DMS153 treated with DMSO at 0.1 percent for 48 hours (cell line): ENCODE results near the gene ZNF726.
"Not testable (repeated sequence)": the region's sequence is repeated elsewhere in the genome, so short reads cannot be mapped to it uniquely, and the experiment has no call there.

Experiments used
- DNase-seq: peaks from one replicate; lab custom pipeline; 2025; ENCODE audit not compliant: unreplicated experiment; lab: John Stamatoyannopoulos, UW

ZNF726 gene

GRCh38 chr19:23914402-23915286 lies at the start of gene ZNF726:
Gene ZNF726 (plus strand): TSS chr19:23914886. CDS start chr19:23914995, 109 bp downstream.
- DNase-seq: peak; percentile 63

GRCh38 chr19:23867895-23868294 lies 46.8 kb upstream of the ZNF726 start:
- no peak for DNase-seq

- no peak for DNase-seq
Measured at GRCh38 chr19:23868630-23869029, 46.1 kb upstream of the ZNF726 start.

- DNase-seq: no peak
Measured at GRCh38 chr19:23872282-23872919, 42.3 kb upstream of the ZNF726 start.

GRCh38 chr19:23876261-23876660 lies 38.4 kb upstream of the ZNF726 start:
- no peak for DNase-seq

- DNase-seq: not testable (repeated sequence)
Measured at GRCh38 chr19:23876756-23877155, 37.9 kb upstream of the ZNF726 start.

- DNase-seq: no peak
Measured at GRCh38 chr19:23882493-23882892, 32.2 kb upstream of the ZNF726 start.

GRCh38 chr19:23884363-23884762 lies 30.3 kb upstream of the ZNF726 start:
- no peak for DNase-seq

GRCh38 chr19:23887642-23888041 lies 27.0 kb upstream of the ZNF726 start:
- no peak for DNase-seq

GRCh38 chr19:23896096-23896495 lies 18.6 kb upstream of the ZNF726 start:
- DNase-seq: not testable (repeated sequence)

GRCh38 chr19:23896912-23897311 lies 17.8 kb upstream of the ZNF726 start:
- DNase-seq: no peak

GRCh38 chr19:23901360-23901759 lies 13.3 kb upstream of the ZNF726 start:
- no peak for DNase-seq

- no peak for DNase-seq
Measured at GRCh38 chr19:23904406-23904805, 10.3 kb upstream of the ZNF726 start.

GRCh38 chr19:23905771-23906170 lies 8.9 kb upstream of the ZNF726 start:
- no peak for DNase-seq

- no peak for DNase-seq
Measured at GRCh38 chr19:23906835-23907234, 7.9 kb upstream of the ZNF726 start.

- DNase-seq: no peak
Measured at GRCh38 chr19:23908165-23908564, 6.5 kb upstream of the ZNF726 start.

GRCh38 chr19:23909222-23909621 lies 5.5 kb upstream of the ZNF726 start:
- no peak for DNase-seq

- no peak for DNase-seq
Measured at GRCh38 chr19:23913931-23914330, 755 bp upstream of the ZNF726 start.

- DNase-seq: no peak
Measured at GRCh38 chr19:23916991-23917390, 2.3 kb downstream of the ZNF726 start.

- no peak for DNase-seq
Measured at GRCh38 chr19:23917856-23918255, 3.2 kb downstream of the ZNF726 start.

GRCh38 chr19:23925285-23925684 lies 10.6 kb downstream of the ZNF726 start:
- no peak for DNase-seq

- DNase-seq: no peak
Measured at GRCh38 chr19:23932878-23933277, 18.2 kb downstream of the ZNF726 start.
